ENCODE data around the gene FBXL13. TPM values are rescaled to one million over a fixed set of nuclear protein-coding genes. Genes with fewer than 3 reads are reported as not detected.

FBXL13 gene
- total RNA-seq, 1 experiment from 2014 or later: 1.3 TPM

GRCh38 chr7:103011650-103012049 lies 62.9 kb downstream of the FBXL13 start:
- Mint-ChIP-seq H3K36me3 (ENCODE audit: insufficient read depth, unreplicated experiment) (no peaks in the 10 kb centered on the region), H3K27ac (ENCODE audit: unreplicated experiment) (no peak overlapping the region), H3K4me1 (ENCODE audit: low read depth, unreplicated experiment) (no peaks in the 10 kb centered on the region), H3K9me3 (ENCODE audit: low read depth, unreplicated experiment) (no peaks in the 10 kb centered on the region), H3K4me3 (ENCODE audit: low read depth, unreplicated experiment) (no peak overlapping the region), H3K27me3 (ENCODE audit: unreplicated experiment) (no peaks in the 10 kb centered on the region)
- no peak for DNase-seq
- no peak for TF ChIP-seq CTCF (IDR thresholded peaks at IDR 0.05; ENCODE audit: unreplicated experiment)
- CTCF ChIA-PET: interaction anchor here (0.7 kb wide), 1 partner anchor 36 kb away, joined by 3 read pairs; no protein-coding TSS in a partner anchor
- intact Hi-C loops (cut with micrococcal nuclease; ENCODE audit: unreplicated experiment): no loop called here
- BruUV-seq (replicated peaks): no TSS peak

GRCh38 chr7:103010211-103010610 lies 64.4 kb downstream of the FBXL13 start:
- Mint-ChIP-seq H3K9me3 (ENCODE audit: low read depth, unreplicated experiment) (no peaks in the 10 kb centered on the region), H3K36me3 (ENCODE audit: insufficient read depth, unreplicated experiment) (no peaks in the 10 kb centered on the region), H3K4me3 (ENCODE audit: low read depth, unreplicated experiment) (no peak overlapping the region), H3K4me1 (ENCODE audit: low read depth, unreplicated experiment) (no peaks in the 10 kb centered on the region), H3K27ac (ENCODE audit: unreplicated experiment) (no peak overlapping the region), H3K27me3 (ENCODE audit: unreplicated experiment) (no peaks in the 10 kb centered on the region)
- TF ChIP-seq CTCF (IDR thresholded peaks at IDR 0.05; ENCODE audit: unreplicated experiment): no peak
- BruUV-seq (replicated peaks): no TSS peak
- intact Hi-C loops (cut with micrococcal nuclease; ENCODE audit: unreplicated experiment): no loop called here
- CTCF ChIA-PET: no interaction called here
- no peak for DNase-seq

- intact Hi-C loops (cut with micrococcal nuclease; ENCODE audit: unreplicated experiment): no loop called here
- Mint-ChIP-seq H3K4me3 (ENCODE audit: low read depth, unreplicated experiment) (no peak overlapping the region), H3K9me3 (ENCODE audit: low read depth, unreplicated experiment) (no peaks in the 10 kb centered on the region), H3K4me1 (ENCODE audit: low read depth, unreplicated experiment) (no peaks in the 10 kb centered on the region), H3K27me3 (ENCODE audit: unreplicated experiment) (no peaks in the 10 kb centered on the region), H3K27ac (ENCODE audit: unreplicated experiment) (no peak overlapping the region), H3K36me3 (ENCODE audit: insufficient read depth, unreplicated experiment) (no peaks in the 10 kb centered on the region)
- no peak for DNase-seq
- BruUV-seq (replicated peaks): no TSS peak
- CTCF ChIA-PET: no interaction called here
- TF ChIP-seq CTCF (IDR thresholded peaks at IDR 0.05; ENCODE audit: unreplicated experiment): no peak
Observed at GRCh38 chr7:103009466-103010185, 65.0 kb downstream of the FBXL13 start.

GRCh38 chr7:103003004-103003403 lies 71.6 kb downstream of the FBXL13 start:
- Mint-ChIP-seq H3K9me3 (ENCODE audit: low read depth, unreplicated experiment) (peaks cover 6% of the 10 kb centered on the region), H3K36me3 (ENCODE audit: insufficient read depth, unreplicated experiment) (no peaks in the 10 kb centered on the region), H3K4me3 (ENCODE audit: low read depth, unreplicated experiment) (no peak overlapping the region), H3K27ac (ENCODE audit: unreplicated experiment) (no peak overlapping the region), H3K4me1 (ENCODE audit: low read depth, unreplicated experiment) (no peaks in the 10 kb centered on the region), H3K27me3 (ENCODE audit: unreplicated experiment) (no peaks in the 10 kb centered on the region)
- no TSS peak for BruUV-seq (replicated peaks)
- CTCF ChIA-PET: interaction anchor here (0.6 kb wide), 1 partner anchor 63 kb away, joined by 5 read pairs; no protein-coding TSS in a partner anchor
- DNase-seq: no peak
- intact Hi-C loops (cut with micrococcal nuclease; ENCODE audit: unreplicated experiment): no loop called here
- no peak for TF ChIP-seq CTCF (IDR thresholded peaks at IDR 0.05; ENCODE audit: unreplicated experiment)
